ENCODE data around the gene HOXA13.

The HOXA13 gene

GRCh38 chr7:27162561-27163287, 37.2 kb downstream of the HOXA13 start:
- H3K36me3 ChIP-seq (ENCODE audit: control insufficient read depth in 2 of 2, insufficient read depth in 1 of 2, low read length in 2 of 2), result peaks cover 18 to 28% of the 10 kb centered on the region in 2 experiments
- peak; percentile 71; the same call in 1 of the 2 replicates for TF ChIP-seq OSR2 (tag by site-specific recombination; IDR thresholded peaks at IDR 0.05)
- TF ChIP-seq OVOL3 (tag by site-specific recombination; IDR thresholded peaks at IDR 0.05), result peak; percentile 46; the same call in 1 of the 2 replicates
- no peak for TF ChIP-seq HOXD13 (CRISPR knock-in tag; IDR thresholded peaks at IDR 0.05; ENCODE audit: borderline replicate concordance)
- peak; percentile 8; the same call in 1 of the 2 replicates for TF ChIP-seq ZNF426 (tag by site-specific recombination; IDR thresholded peaks at IDR 0.05)
- peak; percentile 67 for TF ChIP-seq SCRT2 (tag by site-specific recombination; IDR thresholded peaks at IDR 0.05)
- peak; percentile 73; the same call in 1 of the 2 replicates for TF ChIP-seq PRDM6 (tag by site-specific recombination; IDR thresholded peaks at IDR 0.05)
- H3K4me3 ChIP-seq (ENCODE audit: low read depth, low read length), result peak overlapping the region; percentile 76
- ChIA-PET CTCF (interaction anchor here (0.5 to 3.7 kb wide), 17 partner anchors 9 to 1300 kb away, joined by 3 to 50 read pairs (median 4); partner anchors contain the start of genes HOXA5 and HOXA6), POLR2A (interaction anchor here (0.8 to 4.1 kb wide), 16 partner anchors 8 to 1306 kb away, joined by 3 to 42 read pairs (median 4); partner anchors contain the start of genes HOXA11, HOXA3, HOXA5 and HOXA6)
- peak overlapping the region; percentile 100 for H3K27ac ChIP-seq (ENCODE audit: extremely low read depth, low read depth, low read length)
- peaks cover 19% of the 10 kb centered on the region for H3K4me1 ChIP-seq (ENCODE audit: control insufficient read depth, insufficient read depth, low read length)
- no peaks in the 10 kb centered on the region for H3K9me3 ChIP-seq (ENCODE audit: control insufficient read depth, insufficient read depth, low read depth, low read length)

DNA sequence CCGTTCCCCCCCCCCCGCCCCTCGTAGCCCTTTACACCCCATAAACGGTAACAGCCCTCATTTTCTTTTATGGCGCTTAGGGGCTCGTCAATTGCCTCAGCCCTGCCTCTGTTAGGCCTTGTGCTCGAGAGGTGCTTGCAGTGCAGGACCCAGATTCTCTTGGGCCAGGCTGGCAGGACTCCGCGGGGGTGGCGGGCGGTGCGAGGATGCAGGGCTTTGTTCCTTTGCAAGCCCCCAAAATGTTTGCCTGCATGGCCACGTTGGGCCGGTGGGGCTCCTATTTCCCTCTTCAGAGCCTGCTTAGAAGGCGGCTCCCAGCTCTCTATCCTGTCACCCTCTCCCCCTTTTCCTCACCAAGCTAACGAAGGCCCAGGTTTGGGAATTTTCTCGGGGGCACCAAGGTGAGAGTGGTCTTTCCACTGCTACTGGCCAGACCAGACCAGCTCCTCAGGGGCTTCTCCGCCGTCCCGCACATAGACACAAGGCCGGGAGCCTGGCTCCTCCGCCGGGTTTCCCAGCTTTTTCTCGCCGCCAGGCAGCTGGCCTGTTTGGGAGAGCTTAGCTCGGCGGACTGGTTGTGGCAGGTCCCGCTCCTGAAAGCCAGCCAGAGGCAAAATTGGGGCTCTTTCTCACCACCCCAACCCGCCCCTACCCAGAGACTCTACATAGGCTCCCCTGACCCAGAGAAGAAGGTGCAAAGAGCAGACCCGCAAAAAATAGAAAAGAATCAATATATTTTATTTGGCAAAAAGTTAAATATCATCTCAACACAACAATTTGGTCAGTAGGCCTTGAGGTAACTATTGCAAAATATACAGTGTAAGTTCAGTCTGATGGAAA, 38.0 kb downstream of the HOXA13 start:
- H3K4me3 ChIP-seq (ENCODE audit: low read depth, low read length), result peak overlapping the region; percentile 76
- POLR2A ChIA-PET, result interaction anchor here (0.8 to 4.1 kb wide), 17 partner anchors 8 to 1305 kb away, joined by 3 to 42 read pairs (median 6); partner anchors contain the start of genes HOXA11, HOXA3 and HOXA6
- peaks cover 12% of the 10 kb centered on the region for H3K4me1 ChIP-seq (ENCODE audit: control insufficient read depth, insufficient read depth, low read length)
- peaks cover 18 to 25% of the 10 kb centered on the region in 2 experiments for H3K36me3 ChIP-seq (ENCODE audit: control insufficient read depth in 2 of 2, insufficient read depth in 1 of 2, low read length in 2 of 2)
- H3K27ac ChIP-seq (ENCODE audit: extremely low read depth, low read depth, low read length), result peak overlapping the region; percentile 100
- CTCF ChIA-PET, result interaction anchor here (0.5 to 3.7 kb wide), 21 partner anchors 8 to 1299 kb away, joined by 3 to 50 read pairs (median 5); partner anchors contain the start of genes HOXA5 and HOXA6
- H3K9me3 ChIP-seq (ENCODE audit: control insufficient read depth, insufficient read depth, low read depth, low read length), result no peaks in the 10 kb centered on the region
- peak; percentile 7; the same call in 1 of the 2 replicates for TF ChIP-seq ZSCAN30 (tag by site-specific recombination; IDR thresholded peaks at IDR 0.05)
- peak; percentile 63; the same call in 1 of the 2 replicates for TF ChIP-seq ZFP37 (tag by site-specific recombination; IDR thresholded peaks at IDR 0.05)
- TF ChIP-seq ZNF335 (tag by site-specific recombination; conservative IDR thresholded peaks at IDR 0.05), result peak; percentile 68
- TF ChIP-seq, protein P1, sequence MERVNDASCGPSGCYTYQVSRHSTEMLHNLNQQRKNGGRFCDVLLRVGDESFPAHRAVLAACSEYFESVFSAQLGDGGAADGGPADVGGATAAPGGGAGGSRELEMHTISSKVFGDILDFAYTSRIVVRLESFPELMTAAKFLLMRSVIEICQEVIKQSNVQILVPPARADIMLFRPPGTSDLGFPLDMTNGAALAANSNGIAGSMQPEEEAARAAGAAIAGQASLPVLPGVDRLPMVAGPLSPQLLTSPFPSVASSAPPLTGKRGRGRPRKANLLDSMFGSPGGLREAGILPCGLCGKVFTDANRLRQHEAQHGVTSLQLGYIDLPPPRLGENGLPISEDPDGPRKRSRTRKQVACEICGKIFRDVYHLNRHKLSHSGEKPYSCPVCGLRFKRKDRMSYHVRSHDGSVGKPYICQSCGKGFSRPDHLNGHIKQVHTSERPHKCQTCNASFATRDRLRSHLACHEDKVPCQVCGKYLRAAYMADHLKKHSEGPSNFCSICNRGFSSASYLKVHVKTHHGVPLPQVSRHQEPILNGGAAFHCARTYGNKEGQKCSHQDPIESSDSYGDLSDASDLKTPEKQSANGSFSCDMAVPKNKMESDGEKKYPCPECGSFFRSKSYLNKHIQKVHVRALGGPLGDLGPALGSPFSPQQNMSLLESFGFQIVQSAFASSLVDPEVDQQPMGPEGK (tag by site-specific recombination; IDR thresholded peaks at IDR 0.05), result peak; percentile 20; the same call in 1 of the 2 replicates
- TF ChIP-seq ZNF560 (tag by site-specific recombination; IDR thresholded peaks at IDR 0.05; ENCODE audit: borderline replicate concordance), result no peak
- peak; percentile 41 for TF ChIP-seq ZNF600 (tag by site-specific recombination; IDR thresholded peaks at IDR 0.05)
- peak; percentile 70 for TF ChIP-seq ZBTB8A (tag by site-specific recombination; IDR thresholded peaks at IDR 0.05)
- TF ChIP-seq ZNF10 (tag by site-specific recombination; IDR thresholded peaks at IDR 0.05), result 0 out of 2 replicates have a peak, but pooled peaks have one; percentile 9
- 0 out of 2 replicates have a peak, but pooled peaks have one; percentile 10 for TF ChIP-seq PRDM1 (tag by site-specific recombination; IDR thresholded peaks at IDR 0.05)
- peak; percentile 7; the same call in 1 of the 2 replicates for TF ChIP-seq ZNF341 (tag by site-specific recombination; IDR thresholded peaks at IDR 0.05; ENCODE audit: low read depth)
- TF ChIP-seq KLF10 (tag by site-specific recombination; IDR thresholded peaks at IDR 0.05), result peak; percentile 28; the same call in 1 of the 2 replicates
- TF ChIP-seq ZNF292 (tag by site-specific recombination; IDR thresholded peaks at IDR 0.05; ENCODE audit: borderline replicate concordance, low read depth), result no peak
- TF ChIP-seq, protein P2, sequence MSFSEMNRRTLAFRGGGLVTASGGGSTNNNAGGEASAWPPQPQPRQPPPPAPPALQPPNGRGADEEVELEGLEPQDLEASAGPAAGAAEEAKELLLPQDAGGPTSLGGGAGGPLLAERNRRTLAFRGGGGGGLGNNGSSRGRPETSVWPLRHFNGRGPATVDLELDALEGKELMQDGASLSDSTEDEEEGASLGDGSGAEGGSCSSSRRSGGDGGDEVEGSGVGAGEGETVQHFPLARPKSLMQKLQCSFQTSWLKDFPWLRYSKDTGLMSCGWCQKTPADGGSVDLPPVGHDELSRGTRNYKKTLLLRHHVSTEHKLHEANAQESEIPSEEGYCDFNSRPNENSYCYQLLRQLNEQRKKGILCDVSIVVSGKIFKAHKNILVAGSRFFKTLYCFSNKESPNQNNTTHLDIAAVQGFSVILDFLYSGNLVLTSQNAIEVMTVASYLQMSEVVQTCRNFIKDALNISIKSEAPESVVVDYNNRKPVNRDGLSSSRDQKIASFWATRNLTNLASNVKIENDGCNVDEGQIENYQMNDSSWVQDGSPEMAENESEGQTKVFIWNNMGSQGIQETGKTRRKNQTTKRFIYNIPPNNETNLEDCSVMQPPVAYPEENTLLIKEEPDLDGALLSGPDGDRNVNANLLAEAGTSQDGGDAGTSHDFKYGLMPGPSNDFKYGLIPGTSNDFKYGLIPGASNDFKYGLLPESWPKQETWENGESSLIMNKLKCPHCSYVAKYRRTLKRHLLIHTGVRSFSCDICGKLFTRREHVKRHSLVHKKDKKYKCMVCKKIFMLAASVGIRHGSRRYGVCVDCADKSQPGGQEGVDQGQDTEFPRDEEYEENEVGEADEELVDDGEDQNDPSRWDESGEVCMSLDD (tag by site-specific recombination; IDR thresholded peaks at IDR 0.05), result peak; percentile 66; the same call in 1 of the 2 replicates
